Skin epidermis (tissue), 12 donors: ENCODE data around the gene RNF5.
A peak's percentile ranks its signal among the peaks of the same experiment; 100 is the strongest.
"Not testable (repeated sequence)": the region's sequence is repeated elsewhere in the genome, so short reads cannot be mapped to it uniquely, and the experiment has no call there.

Experiments used
- H3K27ac ChIP-seq, 21 experiments: fragments of 200-600 bp; sonication (generic) in 11 of 21; one replicate each; pipeline ENCODE4 v1.5.0; 2020; ENCODE audit warnings: mild to moderate bottlenecking in 3 of 21, inconsistent platforms in 2 of 21, moderate library complexity in 2 of 21
- H3K4me3 ChIP-seq, 7 experiments: fragments of 200-600 bp; sonication (generic) in 2 of 7; one replicate each; pipeline ENCODE4 v1.5.0; 2020; ENCODE audit warnings: inconsistent platforms in 2 of 7, mild to moderate bottlenecking in 2 of 7, moderate library complexity in 1 of 7

The RNF5 gene

DNA sequence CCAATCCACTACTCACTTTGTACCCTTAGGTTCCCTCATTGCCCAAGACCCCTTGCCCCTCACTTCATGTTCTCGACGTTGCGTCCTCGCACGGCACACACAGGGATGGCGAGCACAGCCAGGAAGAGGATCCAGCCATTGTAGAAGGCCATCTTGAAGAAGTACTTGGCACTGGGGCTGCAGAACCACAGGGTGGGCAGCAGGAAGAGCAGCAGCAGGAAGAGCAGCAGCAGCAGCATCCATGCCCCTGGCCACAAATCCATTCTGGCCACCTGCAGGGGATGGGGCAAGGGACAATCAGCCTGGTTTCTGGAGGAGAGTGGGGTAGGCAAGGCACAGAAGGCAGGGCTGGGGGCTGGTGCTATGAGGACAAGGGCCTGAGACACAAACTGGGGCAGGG is 7.0 kb upstream of the RNF5 start:
- no peak overlapping the region for H3K4me3 ChIP-seq
- no peak overlapping the region for H3K27ac ChIP-seq

DNA sequence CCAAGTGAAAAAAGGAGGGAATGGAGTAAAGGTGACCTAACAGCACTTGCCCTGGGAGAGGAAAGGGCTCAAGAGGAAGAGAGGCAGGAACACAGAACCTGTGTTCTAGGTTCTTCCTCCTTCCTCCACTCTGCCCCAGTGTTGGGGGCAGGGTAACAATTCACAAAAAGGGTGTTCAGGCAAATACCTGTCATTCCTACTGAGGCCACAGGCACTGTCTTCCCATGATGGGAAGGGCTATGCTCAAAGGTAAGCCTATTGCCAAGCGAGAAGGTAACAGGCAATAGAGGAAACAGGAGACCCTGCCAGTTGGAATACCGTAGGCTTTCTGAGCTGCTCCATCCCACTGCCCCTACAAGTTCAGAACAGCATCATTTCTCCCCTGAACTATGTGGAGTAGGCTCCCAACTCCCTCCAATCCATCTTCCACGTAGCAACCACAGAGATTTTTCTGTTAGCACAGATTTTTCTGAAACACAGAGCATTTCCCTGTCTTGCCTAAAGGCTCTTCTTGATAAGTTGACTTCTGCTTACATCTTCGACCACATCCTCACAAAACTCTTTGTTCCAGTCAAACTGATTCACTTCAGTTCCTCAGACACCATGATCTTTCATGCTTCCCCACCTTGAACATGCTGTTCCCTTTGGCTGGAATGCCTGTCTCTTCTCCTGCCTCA is 5.0 kb upstream of the RNF5 start:
- peak overlapping the region in 10 of 21 experiments; percentile 8 to 53 (median 24) for H3K27ac ChIP-seq

DNA sequence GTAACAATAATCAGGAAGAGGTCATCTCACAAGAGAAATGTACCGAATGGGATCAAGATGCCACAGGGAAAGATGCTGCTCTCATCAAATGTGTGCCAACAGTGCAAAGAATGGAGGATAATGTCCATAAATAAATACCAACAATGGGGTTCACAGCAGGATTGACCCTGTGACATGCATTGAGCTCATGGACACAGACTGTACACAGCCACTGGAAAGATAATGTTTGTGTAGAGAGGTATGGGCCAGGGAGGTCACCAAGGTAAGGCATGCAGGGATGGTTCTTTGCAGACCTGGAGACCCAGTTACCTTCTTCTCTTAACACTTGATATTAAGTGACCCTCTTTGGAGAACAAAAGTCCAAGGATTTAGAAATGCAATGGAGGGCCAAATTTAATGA is 3.8 kb upstream of the RNF5 start:
- H3K4me3 ChIP-seq = no peak overlapping the region
- H3K27ac ChIP-seq = no peak overlapping the region

More for the DNA sequence above, 5.0 kb upstream of the RNF5 start:
- no peak overlapping the region for H3K4me3 ChIP-seq

DNA sequence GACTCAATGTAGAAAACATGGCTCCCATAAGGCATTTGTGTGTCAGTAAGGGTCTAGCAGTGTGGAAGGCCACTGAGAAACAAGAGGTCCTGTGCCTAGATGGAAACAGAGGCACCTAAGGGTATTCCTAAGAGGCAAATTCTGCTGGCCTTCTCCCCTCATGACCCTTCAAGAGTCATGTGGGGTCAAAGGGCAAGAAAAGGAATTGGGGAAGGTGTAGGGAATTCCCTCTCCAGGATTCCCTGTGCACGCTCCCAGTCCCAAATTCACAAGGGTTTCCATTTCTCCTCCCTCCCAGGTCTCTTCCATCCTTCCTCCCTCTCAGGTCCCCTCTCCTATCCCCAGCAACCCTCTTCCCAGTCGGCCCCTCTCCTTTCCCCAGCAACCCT is 2.9 kb upstream of the RNF5 start:
- Histone ChIP-seq H3K4me3 (peak overlapping the region; percentile 64 to 93 (median 80)), H3K27ac (peak overlapping the region; percentile 72 to 99 (median 93))

GRCh38 chr6:32175711-32176475 is 2.3 kb upstream of the RNF5 start, which contains the start of gene AGPAT1:
Gene AGPAT1 (minus strand): TSS chr6:32176084. CDS start chr6:32171496, 4,588 bp downstream.
- Histone ChIP-seq H3K27ac (peak within 1 kb of the TSS; percentile 72 to 99 (median 93)), H3K4me3 (peak within 1 kb of the TSS; percentile 64 to 93 (median 80))

DNA sequence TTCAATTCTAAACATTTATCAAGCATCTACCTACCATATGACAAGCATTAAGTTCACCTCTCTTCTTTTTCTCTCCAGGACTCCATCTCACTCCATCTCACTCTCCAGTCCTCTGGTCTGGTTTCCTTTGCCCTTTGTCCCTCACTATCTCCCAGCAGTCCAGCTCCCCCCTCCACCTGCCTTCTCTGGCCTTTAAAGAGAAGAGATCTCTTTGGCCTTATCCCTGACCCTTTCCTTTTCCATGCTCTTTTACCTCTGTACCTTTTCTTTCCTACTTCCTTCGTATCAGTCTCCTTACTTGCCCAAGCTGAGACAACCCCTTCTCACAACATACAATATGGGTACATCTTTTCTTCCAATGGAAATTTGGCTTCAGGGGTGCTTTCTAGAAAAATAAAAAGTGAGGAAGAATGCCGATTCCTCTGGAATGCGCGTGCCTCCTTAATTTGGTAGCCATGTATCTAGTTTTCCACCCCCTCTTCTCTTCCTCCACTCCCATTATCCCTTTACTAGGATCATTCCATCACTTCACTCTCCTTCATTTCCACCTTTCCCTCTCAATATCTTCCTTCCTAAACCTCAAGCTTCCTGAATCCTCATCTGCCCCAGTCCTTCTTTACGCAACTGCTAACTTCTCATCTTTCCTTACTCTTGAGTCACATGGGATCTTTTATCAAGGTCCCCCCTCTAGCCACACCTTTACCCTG is 1.6 kb upstream of the RNF5 start:
- Histone ChIP-seq H3K27ac (peak overlapping the region in 20 of 21 experiments; percentile 68 to 99 (median 93)), H3K4me3 (peak overlapping the region; percentile 64 to 93 (median 80))

- peak overlapping the region; percentile 19 to 93 (median 80) for H3K4me3 ChIP-seq
Measured at GRCh38 chr6:32177183-32177787, 920 bp upstream of the RNF5 start.

GRCh38 chr6:32178547-32179440 is 589 bp downstream of the RNF5 start:
- Histone ChIP-seq H3K4me3 (peak overlapping the region; percentile 49 to 93 (median 80)), H3K27ac (peak overlapping the region; percentile 14 to 99 (median 92))

More at GRCh38 chr6:32177183-32177787, 920 bp upstream of the RNF5 start:
- peak overlapping the region in 20 of 21 experiments; percentile 68 to 99 (median 93) for H3K27ac ChIP-seq

- H3K27ac ChIP-seq = peak overlapping the region in 9 of 21 experiments; percentile 8 to 99 (median 82)
- H3K4me3 ChIP-seq = no peak overlapping the region
Measured at GRCh38 chr6:32179766-32180405, 1.7 kb downstream of the RNF5 start.

DNA sequence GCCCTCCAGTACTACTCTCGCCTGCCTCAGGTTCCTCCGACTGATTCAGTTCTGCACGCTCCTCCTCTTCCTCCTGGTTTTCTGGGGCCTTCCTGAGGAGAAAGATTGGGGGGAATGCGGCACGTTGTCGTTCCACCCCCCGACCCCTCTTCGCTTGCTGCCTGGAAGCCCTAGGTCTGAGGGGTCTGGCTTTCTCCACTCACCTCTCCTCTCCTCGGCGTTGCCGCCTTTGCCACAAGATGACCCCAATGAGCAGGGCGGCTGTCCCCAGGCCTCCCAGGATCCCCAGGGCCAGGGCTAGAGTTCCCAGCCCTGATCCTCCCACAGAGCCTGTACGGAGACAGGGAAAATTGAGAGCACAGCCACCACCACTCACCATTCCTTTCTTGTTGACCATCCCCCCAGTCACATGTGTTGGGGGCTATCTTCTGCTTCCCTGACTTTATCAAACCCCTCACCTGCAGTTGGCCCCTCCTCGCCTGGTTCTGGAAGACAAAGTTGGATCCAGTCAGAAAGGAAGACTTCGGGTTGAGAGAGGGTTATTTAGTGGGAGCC is 3.0 kb downstream of the RNF5 start:
- peak overlapping the region in 5 of 21 experiments; percentile 4 to 78 (median 29) for H3K27ac ChIP-seq
- no peak overlapping the region for H3K4me3 ChIP-seq

GRCh38 chr6:32181915-32182529 is 3.8 kb downstream of the RNF5 start:
- Histone ChIP-seq H3K27ac (peak overlapping the region in 10 of 21 experiments; percentile 10 to 78 (median 40)), H3K4me3 (no peak overlapping the region)

- Histone ChIP-seq H3K27ac (peak overlapping the region in 10 of 21 experiments; percentile 10 to 78 (median 38)), H3K4me3 (no peak overlapping the region)
Measured at GRCh38 chr6:32182555-32182981, 4.4 kb downstream of the RNF5 start.

- no peak overlapping the region for H3K4me3 ChIP-seq
- peak overlapping the region in 12 of 21 experiments; percentile 8 to 78 (median 44) for H3K27ac ChIP-seq
Measured at GRCh38 chr6:32183030-32183429, 4.8 kb downstream of the RNF5 start.

DNA sequence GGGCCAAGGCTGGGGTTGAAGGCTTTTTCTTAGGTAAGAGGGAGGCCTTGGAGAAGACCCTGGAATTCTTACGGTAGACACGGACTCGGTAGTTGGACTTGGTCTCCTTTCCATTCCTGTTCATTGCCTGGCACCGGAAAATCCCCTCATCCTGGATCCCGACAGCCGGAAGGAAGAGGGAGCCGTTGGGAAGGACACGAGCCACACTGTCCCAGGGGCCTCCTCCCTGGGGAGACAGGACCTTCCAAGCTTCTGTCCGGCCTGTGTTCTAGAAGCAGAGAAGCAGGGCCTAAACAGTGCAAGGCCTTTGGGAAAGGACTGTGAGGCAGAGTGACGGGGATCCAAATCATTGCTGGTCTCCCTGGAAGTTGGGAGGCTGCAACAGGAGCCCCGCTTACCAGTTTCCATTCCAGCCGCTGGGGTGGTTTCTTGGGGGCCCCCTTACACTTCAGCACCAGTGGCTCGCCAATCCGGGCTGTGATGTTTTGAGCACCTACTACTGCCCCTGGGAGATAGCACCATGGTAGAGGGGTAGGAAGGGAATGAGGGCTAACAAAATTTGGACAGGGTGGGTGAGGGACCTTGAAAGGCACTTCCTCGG is 5.4 kb downstream of the RNF5 start:
- peak overlapping the region in 12 of 21 experiments; percentile 10 to 78 (median 44) for H3K27ac ChIP-seq
- no peak overlapping the region for H3K4me3 ChIP-seq

DNA sequence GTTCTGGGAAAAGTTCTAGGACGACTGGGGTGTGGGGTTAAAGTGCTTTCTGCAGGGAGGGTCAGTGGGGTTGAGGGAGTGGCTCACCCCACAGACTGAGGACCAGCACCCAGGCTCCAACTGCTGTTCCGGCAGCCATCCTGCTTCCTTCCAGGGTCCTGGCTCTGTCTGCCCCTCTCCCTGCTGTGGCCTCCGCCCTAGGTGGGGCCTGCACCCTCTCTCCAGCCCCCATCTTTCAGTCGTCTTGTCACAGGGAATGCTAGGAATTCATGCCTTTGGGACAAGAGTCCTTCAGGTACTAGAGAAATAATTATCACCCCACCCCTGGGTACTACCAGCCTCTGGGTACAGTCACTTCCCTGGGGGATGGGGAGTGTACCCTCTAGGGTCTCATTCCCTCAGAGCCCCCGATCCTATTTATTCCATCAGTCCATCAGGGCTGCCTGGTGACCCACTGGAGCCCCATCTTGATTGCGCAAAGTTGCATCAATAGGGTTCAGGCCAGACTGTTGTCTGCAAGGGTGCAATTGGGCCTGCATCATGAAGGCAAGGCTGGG is 6.0 kb downstream of the RNF5 start, which contains the start of gene AGER:
Gene AGER, minus strand, starts transcription at position 170 of the 557 bp plus-strand sequence. Its CDS starts 31 bp downstream, at position 139.
- peak within 1 kb of the TSS in 13 of 21 experiments; percentile 7 to 100 (median 50) for H3K27ac ChIP-seq

GRCh38 chr6:32185681-32186131 is 7.5 kb downstream of the RNF5 start:
- H3K27ac ChIP-seq = peak overlapping the region in 15 of 21 experiments; percentile 7 to 100 (median 65)
- H3K4me3 ChIP-seq = not testable (repeated sequence)

More for the DNA sequence above, 6.0 kb downstream of the RNF5 start, which contains the start of gene AGER:
- H3K4me3 ChIP-seq = no peak within 1 kb of the TSS
